ENCODE results near the gene GPR32.

Gene GPR32

GRCh38 chr19:50820086-50820485 lies 49.8 kb downstream of the GPR32 start:
- no peak overlapping the region for H3K4me3 ChIP-seq (ENCODE audit: low read depth, low read length)
- DNase-seq (ENCODE audit: low read depth), result no peak
- no peak for TF ChIP-seq CTCF (IDR thresholded peaks at IDR 0.05; ENCODE audit: control insufficient read depth, extremely low read depth, insufficient read depth)

- no peak for TF ChIP-seq CTCF (IDR thresholded peaks at IDR 0.05; ENCODE audit: control insufficient read depth, extremely low read depth, insufficient read depth)
- H3K4me3 ChIP-seq (ENCODE audit: low read depth, low read length), result no peak overlapping the region
- no peak for DNase-seq (ENCODE audit: low read depth)
Observed at GRCh38 chr19:50820549-50821247, 50.4 kb downstream of the GPR32 start.

- TF ChIP-seq CTCF (IDR thresholded peaks at IDR 0.05; ENCODE audit: control insufficient read depth, extremely low read depth, insufficient read depth), result no peak
- no peak overlapping the region for H3K4me3 ChIP-seq (ENCODE audit: low read depth, low read length)
Observed at GRCh38 chr19:50821248-50821612, 51.0 kb downstream of the GPR32 start.

More at GRCh38 chr19:50821248-50821612, 51.0 kb downstream of the GPR32 start:
- DNase-seq (ENCODE audit: low read depth), result no peak
